GM18502 (cell line): ENCODE results near the gene SESN1.

ENCODE experiments used
- ATAC-seq: cut with Tn5 transposase; IDR thresholded peaks from one replicate; pipeline ENCODE4 v1.9.1; 2021; ENCODE audit warnings: mild to moderate bottlenecking; ENCODE audit not compliant: unreplicated experiment, poor library complexity

The SESN1 gene

GRCh38 chr6:108945681-108946159 is 148.9 kb downstream of the SESN1 start:
- no peak for ATAC-seq

DNA sequence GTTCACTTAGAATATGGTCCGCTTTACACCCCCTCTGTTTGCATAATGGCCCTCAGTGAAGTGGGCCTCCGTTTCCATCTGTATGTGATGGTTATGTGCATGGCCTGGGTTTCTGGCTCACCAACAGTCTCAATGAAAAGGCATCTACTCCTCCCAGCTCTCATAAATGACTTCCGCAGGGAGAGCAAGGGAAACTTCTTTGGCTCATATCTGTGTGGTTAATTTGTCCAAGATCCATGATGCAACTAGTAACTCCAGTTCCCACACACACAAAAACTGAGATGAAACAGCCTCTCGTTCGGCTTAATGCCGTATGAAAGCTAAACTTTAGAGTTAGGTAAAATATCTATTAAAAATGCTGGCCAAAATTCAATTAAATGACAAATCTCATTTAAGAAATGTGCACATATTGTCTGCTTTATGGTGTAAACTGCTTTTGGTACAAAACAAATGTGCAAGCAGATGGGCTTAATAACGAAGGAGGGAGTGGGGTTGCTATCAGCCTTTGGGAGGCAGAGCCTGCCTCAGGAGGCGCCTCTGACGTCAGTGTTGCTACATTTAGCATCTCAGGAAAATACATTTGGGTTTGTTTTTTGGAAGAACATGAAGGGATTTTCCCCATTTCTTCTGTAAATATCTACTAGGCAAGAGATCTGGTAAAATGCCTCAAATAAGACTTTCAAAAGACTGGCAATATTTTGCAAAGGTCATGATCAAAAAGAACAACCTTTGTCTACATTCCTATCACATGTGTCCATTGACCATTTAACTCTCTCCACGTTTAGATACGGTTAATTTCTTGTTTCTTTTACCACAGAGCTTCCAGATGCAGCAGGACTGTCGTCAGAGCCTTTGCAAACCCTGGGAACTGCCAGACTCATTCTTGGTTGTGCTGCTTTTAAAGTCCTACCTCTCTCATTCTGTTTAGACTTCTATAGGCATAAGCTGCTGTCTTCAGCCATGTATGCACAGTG is 149.7 kb downstream of the SESN1 start:
- ATAC-seq, result no peak

- no peak for ATAC-seq
Observed at GRCh38 chr6:108944071-108944470, 150.6 kb downstream of the SESN1 start.

DNA sequence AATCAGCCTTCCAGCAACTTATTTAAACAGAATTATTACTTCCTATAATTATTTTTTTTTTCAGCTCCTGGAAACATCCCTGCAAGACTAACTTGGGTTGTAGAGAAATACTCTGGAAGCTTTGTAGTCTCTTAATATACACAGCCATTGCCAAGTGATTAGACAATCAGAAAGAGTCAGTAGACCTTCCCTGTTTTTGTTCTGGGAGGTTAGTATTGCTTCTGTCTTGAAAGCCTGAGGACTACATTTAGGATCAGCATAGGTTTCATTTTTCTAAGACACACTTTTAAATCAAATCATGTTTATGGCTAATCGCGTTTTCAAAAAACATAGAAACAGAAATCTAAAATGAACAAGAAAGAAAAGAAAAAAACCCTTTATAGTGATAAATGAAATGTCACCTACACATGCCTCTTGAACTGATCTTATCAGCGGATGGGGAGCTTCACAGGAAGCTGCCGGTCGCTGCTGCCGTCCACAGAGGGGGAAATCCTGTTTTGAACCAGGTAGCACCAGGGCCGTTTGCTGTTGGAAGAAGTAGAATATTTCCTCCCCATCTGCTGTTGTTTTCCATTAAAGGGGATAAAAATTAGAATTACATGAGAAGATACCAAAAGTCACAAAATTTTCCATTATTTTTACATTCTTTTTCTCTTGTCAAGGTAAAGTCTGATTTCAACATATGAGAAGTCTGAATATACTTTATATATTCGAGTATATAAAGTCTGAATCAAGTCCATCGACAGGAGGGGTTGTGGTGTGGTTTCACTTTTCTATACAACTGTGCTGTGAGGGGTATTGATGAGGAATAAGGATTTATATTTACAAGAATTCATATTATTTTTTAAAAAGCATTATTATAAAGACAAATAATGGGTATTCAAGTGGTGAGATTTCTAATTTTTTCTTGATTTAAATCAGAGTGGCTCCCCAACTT is 151.8 kb downstream of the SESN1 start:
- no peak for ATAC-seq

DNA sequence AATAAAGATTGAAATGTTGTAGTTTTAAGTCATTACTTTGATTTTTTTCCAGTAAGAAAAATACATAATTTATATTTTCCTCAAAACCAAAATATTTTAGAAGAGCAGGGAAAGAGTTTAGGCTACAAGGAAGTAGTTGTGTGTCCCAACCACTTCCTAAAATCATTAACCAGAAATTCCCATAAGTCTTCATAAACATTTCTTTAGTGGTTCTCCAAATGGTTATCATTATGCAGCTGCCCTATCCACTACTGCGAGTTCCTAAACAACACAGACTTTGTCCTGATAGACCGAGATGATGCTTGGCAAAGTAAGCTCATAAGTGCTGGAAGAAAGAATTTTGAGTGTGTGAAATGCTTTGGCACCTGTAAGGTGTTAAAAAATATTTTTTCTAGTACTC is 152.8 kb downstream of the SESN1 start:
- no peak for ATAC-seq

GRCh38 chr6:108941281-108941680 is 153.4 kb downstream of the SESN1 start:
- ATAC-seq, result no peak

GRCh38 chr6:108940741-108941140 is 153.9 kb downstream of the SESN1 start:
- ATAC-seq, result no peak

DNA sequence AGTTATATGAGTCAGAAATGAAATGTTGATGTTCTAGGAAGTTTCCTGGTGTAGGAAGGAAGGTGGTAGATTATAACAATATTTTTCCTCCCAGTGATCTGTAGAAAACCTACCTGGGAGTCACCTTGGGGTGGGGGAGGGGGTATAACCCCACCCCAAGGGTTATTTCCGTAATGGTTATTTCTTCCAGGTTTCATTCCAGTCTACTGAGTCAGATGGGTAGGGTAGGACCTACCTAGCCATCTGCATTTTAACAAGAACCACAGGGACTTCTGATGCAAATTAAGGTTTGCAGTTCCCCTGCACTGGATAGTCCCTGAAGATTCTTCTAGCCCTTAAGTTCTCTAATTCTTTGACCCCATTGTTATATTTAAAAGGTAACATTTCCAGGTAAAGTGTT is 157.5 kb downstream of the SESN1 start:
- ATAC-seq, result no peak
